Smooth muscle cell (in vitro differentiated cells): ENCODE measurements around the gene AFF4. TPM values are rescaled to one million over a fixed set of nuclear protein-coding genes. Genes with fewer than 3 reads are reported as not detected.

ENCODE experiments used
- DNase-seq: peaks from one replicate; lab custom pipeline; 2025; ENCODE audit not compliant: unreplicated experiment; lab: John Stamatoyannopoulos, UW
- H2AFZ ChIP-seq: fragments of 200-600 bp; sonication (generic); 2 replicates; pipeline ENCODE4 v1.6.0; 2016; ENCODE audit warnings: antibody characterized with exemption, low read depth, mild to moderate bottlenecking
- H3F3A ChIP-seq: fragments of 200-600 bp; sonication (generic); 2 replicates; pipeline ENCODE4 v1.6.0; 2017; ENCODE audit warnings: antibody characterized with exemption, low read depth
- H3K27ac ChIP-seq: fragments of 200-600 bp; sonication (generic); 2 replicates; pipeline ENCODE4 v1.5.1; 2016; ENCODE audit warnings: low read depth, mild to moderate bottlenecking
- H3K27me3 ChIP-seq: fragments of 200-600 bp; sonication (generic); 2 replicates; pipeline ENCODE4 v1.6.1; 2016; ENCODE audit warnings: low read depth, mild to moderate bottlenecking
- H3K36me3 ChIP-seq: fragments of 200-600 bp; sonication (generic); 2 replicates; pipeline ENCODE4 v1.5.1; 2016; ENCODE audit warnings: low read depth
- H3K4me1 ChIP-seq: fragments of 200-600 bp; sonication (generic); 2 replicates; pipeline ENCODE4 v1.5.1; 2016; ENCODE audit warnings: low read depth
- H3K4me2 ChIP-seq: fragments of 200-600 bp; sonication (generic); 2 replicates; pipeline ENCODE4 v1.6.0; 2016; ENCODE audit warnings: mild to moderate bottlenecking
- H3K4me3 ChIP-seq: fragments of 200-600 bp; sonication (generic); 2 replicates; pipeline ENCODE4 v1.5.1; 2016; ENCODE audit warnings: mild to moderate bottlenecking
- H3K79me2 ChIP-seq: fragments of 200-600 bp; sonication (generic); 2 replicates; pipeline ENCODE4 v1.6.0; 2016; ENCODE audit warnings: low read depth, mild to moderate bottlenecking
- H3K9ac ChIP-seq: fragments of 200-600 bp; sonication (generic); 2 replicates; pipeline ENCODE4 v1.6.0; 2016; ENCODE audit warnings: low read depth
- H3K9me3 ChIP-seq: fragments of 200-600 bp; sonication (generic); replicated peaks from 2 replicates; pipeline ENCODE4 v1.5.1; 2016; ENCODE audit warnings: low read depth
- H4K20me1 ChIP-seq: fragments of 200-600 bp; sonication (generic); 2 replicates; pipeline ENCODE4 v1.6.0; 2016; ENCODE audit warnings: low read depth
- WGBS: methylation state at CpG from one replicate; pipeline ENCODE4 v1.1.7; 2016; ENCODE audit warnings: low lambda C conversion rate; 5-methylcytosine and 5-hydroxymethylcytosine counted together
- polyA plus RNA-seq: library from polyadenylated mRNA; unstranded; fragments of >200 nt; fragmentation: Nextera tagmentation; extraction: Ambion mirVana; gene quantifications from 2 replicates; pipeline ENCODE4 v1.2.1, GENCODE V29; 2016
- small RNA-seq: library from RNA; depleted of rRNA; stranded (forward); fragments of <200 nt; gene quantifications from one replicate; pipeline ENCODE3, GENCODE V24; 2014
- total RNA-seq: library from RNA; depleted of rRNA; stranded (reverse); fragments of >200 nt; gene quantifications from 2 replicates; pipeline ENCODE4 v1.2.3, GENCODE V29; 2014
- TF ChIP-seq, protein P1 (sequence below): fragments of 200-600 bp; sonication (generic); IDR thresholded peaks from 2 replicates; pipeline ENCODE4 v1.5.1; 2017; ENCODE audit warnings: borderline replicate concordance, mild to moderate bottlenecking, antibody characterized with exemption; ENCODE audit not compliant: insufficient read depth, poor library complexity, severe bottlenecking

AFF4 gene
- total and polyA plus RNA-seq, 2 experiments from 2014 or later: 27.8 to 137 TPM

DNA sequence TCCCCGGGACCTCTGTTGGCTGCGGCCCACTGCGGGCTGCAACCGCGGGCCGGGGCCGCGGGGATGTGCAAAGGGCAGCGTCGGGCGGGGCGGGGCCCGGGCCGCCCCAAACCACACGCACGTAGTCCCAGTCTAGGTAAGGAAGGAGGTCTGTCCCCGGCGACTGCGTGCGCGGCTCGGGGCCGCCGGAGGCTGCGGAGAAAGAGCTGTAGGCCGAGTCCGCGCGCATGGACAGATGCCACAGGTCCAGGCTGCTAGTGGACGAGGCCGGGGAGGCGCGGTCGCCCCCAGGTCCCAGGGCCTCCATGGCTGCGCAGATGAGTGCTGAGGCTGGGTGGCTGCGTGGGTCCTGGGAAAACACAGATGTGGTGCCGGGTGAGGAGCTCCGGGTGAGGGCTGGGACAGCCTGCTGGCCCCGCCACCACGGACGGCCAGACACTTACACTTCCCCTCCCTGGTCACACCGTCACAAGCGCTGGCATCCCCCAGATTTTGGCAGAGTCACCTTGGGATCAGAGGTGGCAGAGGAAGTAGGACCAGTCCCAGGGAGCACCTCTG, 137.5 kb downstream of the AFF4 start:
- 28% methylated on average over 34 of the region's 43 CpGs for WGBS
- Histone ChIP-seq H3K4me1 (peaks cover 11% of the 10 kb centered on the region), H3K9ac (no peak overlapping the region), H3K4me3 (peak overlapping the region; percentile 38), H4K20me1 (no peaks in the 10 kb centered on the region), H3K27me3 (peaks cover 2% of the 10 kb centered on the region), H3F3A (no peaks in the 10 kb centered on the region), H3K4me2 (peak overlapping the region; percentile 85), H3K36me3 (no peaks in the 10 kb centered on the region), H2AFZ (peak overlapping the region; percentile 72), H3K27ac (no peak overlapping the region), H3K9me3 (no peaks in the 10 kb centered on the region), H3K79me2 (no peaks in the 10 kb centered on the region)
- no peak for DNase-seq
- TF ChIP-seq, protein P1, sequence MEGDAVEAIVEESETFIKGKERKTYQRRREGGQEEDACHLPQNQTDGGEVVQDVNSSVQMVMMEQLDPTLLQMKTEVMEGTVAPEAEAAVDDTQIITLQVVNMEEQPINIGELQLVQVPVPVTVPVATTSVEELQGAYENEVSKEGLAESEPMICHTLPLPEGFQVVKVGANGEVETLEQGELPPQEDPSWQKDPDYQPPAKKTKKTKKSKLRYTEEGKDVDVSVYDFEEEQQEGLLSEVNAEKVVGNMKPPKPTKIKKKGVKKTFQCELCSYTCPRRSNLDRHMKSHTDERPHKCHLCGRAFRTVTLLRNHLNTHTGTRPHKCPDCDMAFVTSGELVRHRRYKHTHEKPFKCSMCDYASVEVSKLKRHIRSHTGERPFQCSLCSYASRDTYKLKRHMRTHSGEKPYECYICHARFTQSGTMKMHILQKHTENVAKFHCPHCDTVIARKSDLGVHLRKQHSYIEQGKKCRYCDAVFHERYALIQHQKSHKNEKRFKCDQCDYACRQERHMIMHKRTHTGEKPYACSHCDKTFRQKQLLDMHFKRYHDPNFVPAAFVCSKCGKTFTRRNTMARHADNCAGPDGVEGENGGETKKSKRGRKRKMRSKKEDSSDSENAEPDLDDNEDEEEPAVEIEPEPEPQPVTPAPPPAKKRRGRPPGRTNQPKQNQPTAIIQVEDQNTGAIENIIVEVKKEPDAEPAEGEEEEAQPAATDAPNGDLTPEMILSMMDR: no peak

Small RNAs within 50 kb of the gene (small RNA-seq; reads per million reads assigned to genes)
- gene AC113410.1: 0.47 reads per million, percentile 16 among the genes with 10 or more reads in this experiment
- gene ATP6V0E1P1: 0.39 reads per million, percentile 12 among the genes with 10 or more reads in this experiment
- not detected for gene RF00019
- gene RNA5SP192: not detected

Other genes with a start within 250 kb of the AFF4 start
- gene KIF3A, start 226.1 kb downstream of the AFF4 start, total RNA-seq: 16.0 and 21.4 TPM in 2 replicates
- 12.6 and 18.4 TPM in 2 replicates for gene KIF3A, start 226.1 kb downstream of the AFF4 start, polyA plus RNA-seq
- gene CCNI2, start 216.2 kb downstream of the AFF4 start, total RNA-seq: 0.36 and 0.81 TPM in 2 replicates
- 0.41 and 1.7 TPM in 2 replicates for gene CCNI2, start 216.2 kb downstream of the AFF4 start, polyA plus RNA-seq
- gene SEPTIN8, start 186.4 kb downstream of the AFF4 start, total RNA-seq: 68.1 and 71.5 TPM in 2 replicates
- gene SEPTIN8, start 186.4 kb downstream of the AFF4 start, polyA plus RNA-seq: 26.3 and 27.6 TPM in 2 replicates
- 1.5 and 2.2 TPM in 2 replicates for gene SOWAHA, start 150.3 kb downstream of the AFF4 start, total RNA-seq
- gene SOWAHA, start 150.3 kb downstream of the AFF4 start, polyA plus RNA-seq: 0.43 and 0.71 TPM in 2 replicates
- 3.0 and 12.0 TPM in 2 replicates for gene SHROOM1, start 133.0 kb downstream of the AFF4 start, total RNA-seq
- 5.9 and 10.2 TPM in 2 replicates for gene SHROOM1, start 133.0 kb downstream of the AFF4 start, polyA plus RNA-seq
- gene GDF9, start 97.2 kb downstream of the AFF4 start, total RNA-seq: 1.9 and 2.3 TPM in 2 replicates
- gene GDF9, start 97.2 kb downstream of the AFF4 start, polyA plus RNA-seq: 0.46 and 0.66 TPM in 2 replicates
- 137 and 162 TPM in 2 replicates for gene UQCRQ, start 97.0 kb downstream of the AFF4 start, total RNA-seq
- gene UQCRQ, start 97.0 kb downstream of the AFF4 start, polyA plus RNA-seq: 1,065 and 1,128 TPM in 2 replicates
- 0.27 and 0.45 TPM in 2 replicates for gene LEAP2, start 90.0 kb downstream of the AFF4 start, total RNA-seq
- 0.55 and 3.2 TPM in 2 replicates for gene LEAP2, start 90.0 kb downstream of the AFF4 start, polyA plus RNA-seq
- gene ZCCHC10, start 62.9 kb upstream of the AFF4 start, total RNA-seq: 33.0 and 33.4 TPM in 2 replicates
- 28.4 and 41.0 TPM in 2 replicates for gene ZCCHC10, start 62.9 kb upstream of the AFF4 start, polyA plus RNA-seq
- 90.3 and 115 TPM in 2 replicates for gene HSPA4, start 88.4 kb upstream of the AFF4 start, total RNA-seq
- 65.1 and 73.2 TPM in 2 replicates for gene HSPA4, start 88.4 kb upstream of the AFF4 start, polyA plus RNA-seq